ENCODE measurements around the gene SLC25A46. TPM values are rescaled to one million over a fixed set of nuclear protein-coding genes. Genes with fewer than 3 reads are reported as not detected.
A peak's percentile ranks its signal among the peaks of the same experiment; 100 is the strongest.
"Not testable (repeated sequence)": the region's sequence is repeated elsewhere in the genome, so short reads cannot be mapped to it uniquely, and the experiment has no call there.

The SLC25A46 gene
- total RNA-seq (2014; rRNA removed) (31.4 and 42.1 TPM in 2 replicates), Bru-seq, nascent RNA (percentile 77 among the genes with signal in this experiment), BruChase-seq, experiment 1, labeled RNA remaining after a 6-hour chase (percentile 84 among the genes with signal in this experiment), BruChase-seq, experiment 2, labeled RNA remaining after a 2-hour chase (percentile 85 among the genes with signal in this experiment)
- long read RNA-seq, transcript SLC25A46-201 (8 exons, 2,385 nt) = major isoform, 36 of 42 reads
- long read RNA-seq, partial matches to known transcripts = 2 of 42 reads
- long read RNA-seq, other reads (novel, unspliced or antisense) = 4 of 42 reads

DNA sequence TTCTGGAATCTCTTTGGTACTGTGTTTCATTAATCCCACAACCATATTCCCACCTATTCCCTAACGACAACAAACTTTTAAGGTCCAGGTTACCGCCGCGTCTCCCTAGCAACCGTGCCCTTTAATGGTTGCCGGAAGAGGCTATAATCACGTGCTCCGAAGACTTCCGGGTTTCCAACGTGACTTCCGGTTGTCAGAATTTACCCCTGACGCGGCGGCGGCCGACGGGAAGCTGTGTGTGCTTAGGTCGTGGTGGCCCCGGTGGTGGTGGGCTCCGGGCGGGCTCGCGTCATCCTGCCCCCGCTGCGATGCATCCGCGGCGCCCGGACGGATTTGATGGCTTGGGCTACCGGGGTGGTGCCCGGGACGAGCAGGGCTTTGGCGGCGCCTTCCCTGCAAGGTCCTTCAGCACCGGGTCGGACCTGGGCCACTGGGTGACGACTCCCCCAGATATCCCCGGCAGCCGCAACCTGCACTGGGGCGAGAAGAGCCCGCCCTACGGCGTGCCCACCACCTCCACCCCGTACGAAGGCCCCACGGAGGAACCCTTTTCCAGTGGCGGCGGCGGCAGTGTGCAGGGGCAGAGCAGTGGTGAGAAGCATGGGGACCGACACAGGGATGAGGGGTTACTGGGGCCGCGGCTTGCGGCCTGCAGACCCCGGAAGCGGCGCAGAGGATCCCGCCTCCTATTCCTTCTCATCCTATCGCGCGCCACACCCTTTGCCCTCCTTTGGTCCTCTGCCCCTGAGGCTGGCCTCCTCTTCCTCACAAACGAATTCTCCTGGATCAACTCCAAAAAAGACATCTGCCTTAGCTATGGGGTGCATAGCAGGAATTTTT lies at the start of gene SLC25A46:
Gene SLC25A46, plus strand, starts transcription at position 196 of the 840 bp plus-strand sequence. Its CDS starts 113 bp downstream, at position 309.
- H3K27ac ChIP-seq (ENCODE audit: low read length) = peak within 1 kb of the TSS; percentile 43
- peak within 1 kb of the TSS; percentile 91 for H3K9ac ChIP-seq (ENCODE audit: low read length)
- peaks cover 25% of the 10 kb centered on the region for H3K79me2 ChIP-seq (ENCODE audit: low read length)
- H3K4me3 ChIP-seq (ENCODE audit: low read length) = peak within 1 kb of the TSS; percentile 97
- H3K9me3 ChIP-seq (ENCODE audit: low read length) = no peaks in the 10 kb centered on the region
- peaks cover 11% of the 10 kb centered on the region; the same call in 1 of the 2 replicates for H3K4me1 ChIP-seq (ENCODE audit: insufficient read depth, low read length)
- TF ChIP-seq EZH2phosphoT487 (IDR thresholded peaks at IDR 0.05; ENCODE audit: borderline replicate concordance, low read length) (no peak), EZH2 (IDR thresholded peaks at IDR 0.05; ENCODE audit: low read length, unreplicated experiment) (no peak)
- TF ChIP-seq, protein P1, sequence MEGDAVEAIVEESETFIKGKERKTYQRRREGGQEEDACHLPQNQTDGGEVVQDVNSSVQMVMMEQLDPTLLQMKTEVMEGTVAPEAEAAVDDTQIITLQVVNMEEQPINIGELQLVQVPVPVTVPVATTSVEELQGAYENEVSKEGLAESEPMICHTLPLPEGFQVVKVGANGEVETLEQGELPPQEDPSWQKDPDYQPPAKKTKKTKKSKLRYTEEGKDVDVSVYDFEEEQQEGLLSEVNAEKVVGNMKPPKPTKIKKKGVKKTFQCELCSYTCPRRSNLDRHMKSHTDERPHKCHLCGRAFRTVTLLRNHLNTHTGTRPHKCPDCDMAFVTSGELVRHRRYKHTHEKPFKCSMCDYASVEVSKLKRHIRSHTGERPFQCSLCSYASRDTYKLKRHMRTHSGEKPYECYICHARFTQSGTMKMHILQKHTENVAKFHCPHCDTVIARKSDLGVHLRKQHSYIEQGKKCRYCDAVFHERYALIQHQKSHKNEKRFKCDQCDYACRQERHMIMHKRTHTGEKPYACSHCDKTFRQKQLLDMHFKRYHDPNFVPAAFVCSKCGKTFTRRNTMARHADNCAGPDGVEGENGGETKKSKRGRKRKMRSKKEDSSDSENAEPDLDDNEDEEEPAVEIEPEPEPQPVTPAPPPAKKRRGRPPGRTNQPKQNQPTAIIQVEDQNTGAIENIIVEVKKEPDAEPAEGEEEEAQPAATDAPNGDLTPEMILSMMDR (conservative IDR thresholded peaks at IDR 0.05; ENCODE audit: low read depth, low read length) = no peak
- H3K9me2 ChIP-seq (replicated peaks; ENCODE audit: low read length) = no peaks in the 10 kb centered on the region
- CTCF ChIA-PET = no interaction called here
- ATAC-seq = peak; percentile 88
- H3K4me2 ChIP-seq (ENCODE audit: low read length) = peak within 1 kb of the TSS; percentile 88
- no peaks in the 10 kb centered on the region for H4K20me1 ChIP-seq (ENCODE audit: low read length)
- POLR2A ChIA-PET (ENCODE audit: unreplicated experiment) = no interaction called here
- intact Hi-C loops (cut with micrococcal nuclease) = loop anchor here (1.0 kb wide), 1 partner anchor 353 kb away; the partner anchor contains the start of gene WDR36
- H3K27me3 ChIP-seq (ENCODE audit: low read length) = no peaks in the 10 kb centered on the region
- BruUV-seq (replicated peaks) = TSS peak; percentile 44
- peak within 1 kb of the TSS; percentile 98 for H2AFZ ChIP-seq (ENCODE audit: low read length)
- H3F3A ChIP-seq (ENCODE audit: low read length, unreplicated experiment) = no peaks in the 10 kb centered on the region
- 0 out of 2 replicates have a peak, but pooled peaks cover under 1% of the 10 kb centered on the region for H3K36me3 ChIP-seq (ENCODE audit: low read depth, low read length)
- DNase-seq = peak; percentile 82

DNA sequence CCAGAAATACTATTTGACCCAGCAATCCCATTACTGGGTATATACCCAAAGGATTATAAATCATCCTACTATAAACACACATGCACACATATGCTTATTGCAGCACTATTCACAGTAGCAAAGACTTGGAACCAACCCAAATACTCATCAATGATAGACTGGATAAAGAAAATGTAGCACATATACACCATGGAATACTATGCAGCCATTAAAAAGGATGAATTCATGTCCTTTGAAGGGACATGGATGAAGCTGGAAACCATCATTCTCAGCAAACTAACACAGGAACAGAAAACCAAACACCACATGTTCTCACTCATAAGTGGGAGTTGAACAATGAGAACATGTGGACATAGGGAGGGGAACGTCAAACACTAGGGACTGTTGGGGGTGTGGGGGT lies 48.2 kb upstream of the SLC25A46 start:
- ATAC-seq; intact Hi-C loops (cut with micrococcal nuclease); BruUV-seq (replicated peaks): not testable (repeated sequence)

DNA sequence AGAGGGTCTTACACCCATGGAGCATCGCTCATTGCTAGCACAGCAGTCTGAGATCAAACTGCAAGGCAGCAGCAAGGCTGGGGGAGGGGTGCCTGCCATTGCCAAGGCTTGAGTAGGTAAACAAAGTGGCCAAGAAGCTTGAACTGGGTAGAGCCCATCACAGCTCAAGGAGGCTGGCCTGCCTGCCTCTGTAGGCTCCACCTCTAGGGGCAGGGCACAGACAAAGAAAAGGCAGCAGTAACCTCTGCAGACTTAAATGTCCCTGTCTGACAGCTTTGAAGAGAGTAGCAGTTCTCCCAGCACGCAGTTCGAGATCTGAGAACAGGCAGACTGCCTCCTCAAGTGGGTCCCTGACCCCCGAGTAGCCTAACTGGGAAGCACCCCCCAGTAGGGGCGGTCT lies 46.1 kb upstream of the SLC25A46 start:
- H3K4me2 ChIP-seq (ENCODE audit: low read length); POLR2A ChIA-PET (ENCODE audit: unreplicated experiment); H3K27ac ChIP-seq (ENCODE audit: low read length); H3K4me3 ChIP-seq (ENCODE audit: low read length); H3K9me2 ChIP-seq (replicated peaks; ENCODE audit: low read length); H3K36me3 ChIP-seq (ENCODE audit: low read depth, low read length); H3K4me1 ChIP-seq (ENCODE audit: insufficient read depth, low read length); H3F3A ChIP-seq (ENCODE audit: low read length, unreplicated experiment); H3K9me3 ChIP-seq (ENCODE audit: low read length); H3K9ac ChIP-seq (ENCODE audit: low read length); BruUV-seq (replicated peaks); H4K20me1 ChIP-seq (ENCODE audit: low read length); intact Hi-C loops (cut with micrococcal nuclease); H3K27me3 ChIP-seq (ENCODE audit: low read length); DNase-seq; H2AFZ ChIP-seq (ENCODE audit: low read length); CTCF ChIA-PET; ATAC-seq; H3K79me2 ChIP-seq (ENCODE audit: low read length): not testable (repeated sequence)

More for the DNA sequence above, 48.2 kb upstream of the SLC25A46 start:
- H3K9ac ChIP-seq (ENCODE audit: low read length); H3K4me3 ChIP-seq (ENCODE audit: low read length); H3K27ac ChIP-seq (ENCODE audit: low read length); H3K36me3 ChIP-seq (ENCODE audit: low read depth, low read length); H3F3A ChIP-seq (ENCODE audit: low read length, unreplicated experiment); H4K20me1 ChIP-seq (ENCODE audit: low read length); H3K9me3 ChIP-seq (ENCODE audit: low read length); H2AFZ ChIP-seq (ENCODE audit: low read length); H3K27me3 ChIP-seq (ENCODE audit: low read length); H3K4me2 ChIP-seq (ENCODE audit: low read length); H3K9me2 ChIP-seq (replicated peaks; ENCODE audit: low read length); CTCF ChIA-PET; DNase-seq; H3K4me1 ChIP-seq (ENCODE audit: insufficient read depth, low read length); H3K79me2 ChIP-seq (ENCODE audit: low read length); POLR2A ChIA-PET (ENCODE audit: unreplicated experiment): not testable (repeated sequence)

Data from PC-3 (cell line).